Tibial artery (tissue), 4 donors: ENCODE results near the gene OXCT1.
A peak's percentile ranks its signal among the peaks of the same experiment; 100 is the strongest.
"Not testable (repeated sequence)": the region's sequence is repeated elsewhere in the genome, so short reads cannot be mapped to it uniquely, and the experiment has no call there.

ENCODE experiments used
- DNase-seq, 2 donors: peaks; one replicate each; pipeline ENCODE4 v3.0.0-alpha.2; 2019
- H3K27ac ChIP-seq, 2 donors: fragments of 200-600 bp; sonication (generic) in 1 of 2; 1 replicate in 1 of 2; 2 replicates in 1 of 2; pipeline ENCODE4 v1.5.1; 2018 to 2019; ENCODE audit warnings: mild to moderate bottlenecking in 1 of 2
- H3K27me3 ChIP-seq, 2 donors: fragments of 200-600 bp; sonication (generic) in 1 of 2; one replicate each; pipeline versions ENCODE4 v1.5.1 to v1.6.0; 2016 to 2019
- H3K36me3 ChIP-seq, 3 donors: fragments of 200-600 bp; sonication (generic) in 2 of 3; one replicate each; pipeline ENCODE4 v1.5.1; 2016 to 2019; ENCODE audit warnings: mild to moderate bottlenecking in 2 of 3
- H3K4me1 ChIP-seq, 4 donors: fragments of 200-600 bp; sonication (generic) in 2 of 4; 1 replicate in 3 of 4; 2 replicates in 1 of 4; pipeline ENCODE4 v1.5.1; 2016 to 2019
- H3K4me3 ChIP-seq, 2 donors: fragments of 200-600 bp; sonication (generic) in 1 of 2; 1 replicate in 1 of 2; 2 replicates in 1 of 2; pipeline ENCODE4 v1.5.1; 2018 to 2019; ENCODE audit warnings: mild to moderate bottlenecking in 2 of 2
- H3K9me3 ChIP-seq, 3 donors: fragments of 200-600 bp; sonication (generic) in 1 of 3; one replicate each; pipeline ENCODE4 v1.5.1; 2016 to 2019
- CTCF ChIP-seq, 2 experiments: fragments of 200-600 bp in 1 of 2; fragments of 450-650 bp in 1 of 2; IDR thresholded peaks; one replicate each; pipeline ENCODE4 v1.5.1; 2017 to 2019; ENCODE audit warnings: antibody characterized with exemption in 2 of 2, mild to moderate bottlenecking in 1 of 2, moderate library complexity in 1 of 2
- intact Hi-C: fragments of 100-400 bp; cut with DNase I; formaldehyde crosslinking; loops from one replicate; pipeline ENCODE4 v1.15.0; 2023; ENCODE audit warnings: low total_unique reads

OXCT1 gene

GRCh38 chr5:41815663-41816229 lies 54.5 kb downstream of the OXCT1 start:
- Histone ChIP-seq H3K27ac (peak overlapping the region; percentile 29 to 41), H3K9me3 (no peaks in the 10 kb centered on the region), H3K36me3 (no peaks in the 10 kb centered on the region), H3K27me3 (no peaks in the 10 kb centered on the region), H3K4me1 (peaks cover 0 to 19% (median 7%) of the 10 kb centered on the region in 4 donors), H3K4me3 (no peak overlapping the region)
- no peak for TF ChIP-seq CTCF (IDR thresholded peaks at IDR 0.05)
- no peak for DNase-seq
- intact Hi-C loops = no loop called here

GRCh38 chr5:41815261-41815660 lies 55.0 kb downstream of the OXCT1 start:
- peak overlapping the region; percentile 29 to 41 for H3K27ac ChIP-seq
- TF ChIP-seq CTCF (IDR thresholded peaks at IDR 0.05) = no peak
- intact Hi-C loops = no loop called here
- no peaks in the 10 kb centered on the region for H3K9me3 ChIP-seq
- no peaks in the 10 kb centered on the region for H3K27me3 ChIP-seq
- no peak overlapping the region for H3K4me3 ChIP-seq
- DNase-seq = no peak
- H3K36me3 ChIP-seq = no peaks in the 10 kb centered on the region
- H3K4me1 ChIP-seq = peaks cover 0 to 20% (median 7%) of the 10 kb centered on the region in 4 donors

- DNase-seq, intact Hi-C loops, H3K27ac ChIP-seq, H3K36me3 ChIP-seq, H3K9me3 ChIP-seq, H3K4me3 ChIP-seq, H3K27me3 ChIP-seq: not testable (repeated sequence)
- peaks cover 0 to 29% (median 9%) of the 10 kb centered on the region in 4 donors for H3K4me1 ChIP-seq
Observed at GRCh38 chr5:41814306-41814705, 55.9 kb downstream of the OXCT1 start.

GRCh38 chr5:41812156-41812555 lies 58.1 kb downstream of the OXCT1 start:
- TF ChIP-seq CTCF (IDR thresholded peaks at IDR 0.05) = no peak
- DNase-seq = no peak
- Histone ChIP-seq H3K4me1 (peaks cover 0 to 39% (median 11%) of the 10 kb centered on the region in 4 donors), H3K36me3 (peaks cover 0 to 6% (median 0%) of the 10 kb centered on the region in 3 donors), H3K27me3 (no peaks in the 10 kb centered on the region), H3K4me3 (no peak overlapping the region), H3K9me3 (no peaks in the 10 kb centered on the region), H3K27ac (no peak overlapping the region)
- intact Hi-C loops = no loop called here

- Histone ChIP-seq H3K27ac (no peak overlapping the region), H3K27me3 (no peaks in the 10 kb centered on the region), H3K9me3 (no peaks in the 10 kb centered on the region), H3K4me1 (peaks cover 0 to 20% (median 4%) of the 10 kb centered on the region in 4 donors), H3K36me3 (peaks cover 0 to 23% (median 19%) of the 10 kb centered on the region in 3 donors), H3K4me3 (no peak overlapping the region)
- TF ChIP-seq CTCF (IDR thresholded peaks at IDR 0.05) = no peak
- DNase-seq = no peak
- intact Hi-C loops = no loop called here
Observed at GRCh38 chr5:41809128-41809527, 61.1 kb downstream of the OXCT1 start.

GRCh38 chr5:41808294-41808693 lies 61.9 kb downstream of the OXCT1 start:
- Histone ChIP-seq H3K27me3 (no peaks in the 10 kb centered on the region), H3K4me1 (peaks cover 0 to 20% (median 4%) of the 10 kb centered on the region in 4 donors), H3K27ac (no peak overlapping the region), H3K9me3 (no peaks in the 10 kb centered on the region), H3K36me3 (peaks cover 0 to 29% (median 19%) of the 10 kb centered on the region in 3 donors), H3K4me3 (no peak overlapping the region)
- DNase-seq = no peak
- intact Hi-C loops = no loop called here
- no peak for TF ChIP-seq CTCF (IDR thresholded peaks at IDR 0.05)
